ENCODE measurements around the gene BUD13. TPM values are rescaled to one million over a fixed set of nuclear protein-coding genes. Genes with fewer than 3 reads are reported as not detected.

BUD13 gene
- polyA plus RNA-seq, 1 of the 3 experiments (the other 2 are of a cell fraction) = 15.5 TPM

DNA sequence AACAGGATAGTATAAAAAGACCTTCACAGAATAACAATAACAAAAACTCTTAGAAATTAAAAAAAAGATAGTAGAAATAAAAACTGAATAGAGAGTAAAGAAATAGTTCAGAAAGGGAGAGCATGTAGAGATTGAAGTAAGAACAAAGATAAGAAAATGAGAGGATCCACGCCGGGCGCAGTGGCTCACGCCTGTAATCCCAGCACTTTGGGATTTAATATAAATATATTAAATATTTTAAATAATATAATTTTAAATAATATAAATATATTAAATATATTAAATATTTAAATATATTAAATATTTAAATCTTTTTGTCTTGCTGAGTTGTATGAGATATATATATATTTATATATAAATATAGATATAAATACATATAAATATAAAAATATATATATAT lies 39.3 kb upstream of the BUD13 start (continued):
- TF ChIP-seq USF1 (IDR thresholded peaks at IDR 0.05; ENCODE audit: borderline replicate concordance, low read depth) = no peak

DNA sequence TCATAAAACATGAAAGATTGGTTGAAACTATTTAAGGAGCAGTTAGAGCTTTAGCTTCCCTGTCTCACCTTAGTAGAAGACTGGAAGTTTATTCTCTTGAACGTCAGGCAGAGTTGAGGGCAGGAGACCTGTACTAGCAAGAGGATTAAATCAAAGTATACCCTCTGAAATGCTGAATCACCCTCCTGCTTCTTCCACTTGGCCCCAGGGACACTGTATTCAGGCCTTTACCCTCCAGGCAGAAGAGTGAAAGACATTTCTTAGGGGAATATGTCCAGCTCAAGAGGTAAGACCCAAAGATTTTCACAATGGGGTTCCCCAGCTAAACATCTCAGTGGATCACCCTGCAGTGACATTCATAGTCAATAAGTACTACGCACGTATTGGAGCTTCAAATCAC lies 38.4 kb upstream of the BUD13 start:
- WGBS (ENCODE audit: low lambda C conversion rate) = 84% methylated on average over 3 of the region's 3 CpGs
- CTCF ChIA-PET = interaction anchor here (1.4 kb wide), 1 partner anchor 20 kb away, joined by 4 read pairs; the partner anchor contains the start of gene APOA5
- H3K79me2 ChIP-seq (ENCODE audit: insufficient read depth) = no peaks in the 10 kb centered on the region

More for the DNA sequence above, 38.4 kb upstream of the BUD13 start:
- Histone ChIP-seq H2AFZ (ENCODE audit: low read depth) (no peak overlapping the region), H3K9me2 (no peaks in the 10 kb centered on the region), H3K4me1 (ENCODE audit: control insufficient read depth in 1 of 2, insufficient read depth in 2 of 2, low read depth in 1 of 2, low read length in 1 of 2) (no peaks in the 10 kb centered on the region), H3K9me3 (no peaks in the 10 kb centered on the region), H3F3A (replicated peaks; ENCODE audit: insufficient read depth) (no peaks in the 10 kb centered on the region), H3K4me3 (ENCODE audit: low read depth in 2 of 2, low read length in 1 of 2) (no peak overlapping the region), H3K27me3 (ENCODE audit: insufficient read depth) (no peaks in the 10 kb centered on the region), H3K27ac (ENCODE audit: low read depth in 2 of 2, low read length in 1 of 2) (no peak overlapping the region), H3K9ac (no peak overlapping the region), H3K4me2 (no peak overlapping the region), H3K36me3 (replicated peaks in 1 of 2; ENCODE audit: control insufficient read depth in 1 of 2, insufficient read depth in 2 of 2, low read length in 1 of 2) (no peaks in the 10 kb centered on the region), H4K20me1 (ENCODE audit: insufficient read depth) (no peaks in the 10 kb centered on the region)
- no peak for DNase-seq
- no peak for TF ChIP-seq EP300 (IDR thresholded peaks at IDR 0.05; ENCODE audit: borderline replicate concordance in 1 of 2, low read depth in 1 of 2, low read length in 1 of 2)
- no peak for TF ChIP-seq CHD2 (IDR thresholded peaks at IDR 0.05; ENCODE audit: low read length, partially characterized antibody)
- TF ChIP-seq MEF2A (IDR thresholded peaks at IDR 0.05; ENCODE audit: borderline replicate concordance, low read depth) = no peak
- TF ChIP-seq USF1 (IDR thresholded peaks at IDR 0.05; ENCODE audit: borderline replicate concordance, low read depth) = no peak
- TF ChIP-seq TAF1 (IDR thresholded peaks at IDR 0.05; ENCODE audit: borderline replicate concordance, low read depth, low read length) = no peak
- no peak for TF ChIP-seq RAD21 (IDR thresholded peaks at IDR 0.05; ENCODE audit: low read length)
- TF ChIP-seq NFIC (IDR thresholded peaks at IDR 0.05; ENCODE audit: borderline replicate concordance) = no peak
- TF ChIP-seq SMC3 (IDR thresholded peaks at IDR 0.05; ENCODE audit: low read depth, low read length) = no peak
- TF ChIP-seq EZH2phosphoT487 (IDR thresholded peaks at IDR 0.05; ENCODE audit: borderline replicate concordance, low read depth) = no peak
- TF ChIP-seq, protein P1, sequence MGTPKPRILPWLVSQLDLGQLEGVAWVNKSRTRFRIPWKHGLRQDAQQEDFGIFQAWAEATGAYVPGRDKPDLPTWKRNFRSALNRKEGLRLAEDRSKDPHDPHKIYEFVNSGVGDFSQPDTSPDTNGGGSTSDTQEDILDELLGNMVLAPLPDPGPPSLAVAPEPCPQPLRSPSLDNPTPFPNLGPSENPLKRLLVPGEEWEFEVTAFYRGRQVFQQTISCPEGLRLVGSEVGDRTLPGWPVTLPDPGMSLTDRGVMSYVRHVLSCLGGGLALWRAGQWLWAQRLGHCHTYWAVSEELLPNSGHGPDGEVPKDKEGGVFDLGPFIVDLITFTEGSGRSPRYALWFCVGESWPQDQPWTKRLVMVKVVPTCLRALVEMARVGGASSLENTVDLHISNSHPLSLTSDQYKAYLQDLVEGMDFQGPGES (IDR thresholded peaks at IDR 0.05; ENCODE audit: low read depth, low read length) = no peak
- TF ChIP-seq YY1 (IDR thresholded peaks at IDR 0.05; ENCODE audit: low read depth) = no peak
- no peak for TF ChIP-seq TEAD4 (IDR thresholded peaks at IDR 0.05; ENCODE audit: borderline replicate concordance, insufficient read depth)
- no peak for TF ChIP-seq POLR2AphosphoS5 (IDR thresholded peaks at IDR 0.05; ENCODE audit: low read depth, low read length)
- TF ChIP-seq MAX (IDR thresholded peaks at IDR 0.05; ENCODE audit: low read depth) = no peak
- no peak for TF ChIP-seq ELF1 (IDR thresholded peaks at IDR 0.05)
- no peak for TF ChIP-seq ZBTB33 (IDR thresholded peaks at IDR 0.05; ENCODE audit: borderline replicate concordance, low read depth)
- TF ChIP-seq FOXM1 (IDR thresholded peaks at IDR 0.05; ENCODE audit: low read depth) = no peak
- POLR2A ChIA-PET = no interaction called here

Data from SK-N-SH (cell line).